Calu3 (cell line): Measurements from ENCODE around the gene ILK. TPM values are rescaled to one million over a fixed set of nuclear protein-coding genes. Genes with fewer than 3 reads are reported as not detected.
A peak's percentile ranks its signal among the peaks of the same experiment; 100 is the strongest.

ENCODE experiments used
- BruUV-seq: library from RNA; stranded (reverse); fragments of 400-500 nt; replicated peaks from 2 replicates; lab custom pipeline; 2021; lab: Mats Ljungman, UMichigan
- CTCF ChIA-PET: fragments of 300-600 bp; sonication (Branson Sonifier 250); formaldehyde crosslinking; loops from one replicate; lab custom pipeline; 2022; ENCODE audit warnings: antibody characterized with exemption; lab: Charles Lee
- DNase-seq: peaks from one replicate; pipeline ENCODE4 v3.0.0; 2022
- H3K27ac Mint-ChIP-seq: one replicate; pipeline ENCODE4 v1.8.0; 2022; ENCODE audit warnings: mixed read lengths; ENCODE audit not compliant: unreplicated experiment
- H3K27me3 Mint-ChIP-seq: one replicate; pipeline ENCODE4 v1.8.0; 2022; ENCODE audit warnings: mixed read lengths; ENCODE audit not compliant: unreplicated experiment
- H3K36me3 Mint-ChIP-seq: one replicate; pipeline ENCODE4 v1.8.0; 2022; ENCODE audit warnings: mild to moderate bottlenecking, moderate library complexity, mixed read lengths; ENCODE audit not compliant: insufficient read depth, unreplicated experiment
- H3K4me1 Mint-ChIP-seq: one replicate; pipeline ENCODE4 v1.8.0; 2022; ENCODE audit warnings: mild to moderate bottlenecking, low read depth, mixed read lengths; ENCODE audit not compliant: unreplicated experiment
- H3K4me3 Mint-ChIP-seq: one replicate; pipeline ENCODE4 v1.8.0; 2022; ENCODE audit warnings: mild to moderate bottlenecking, low read depth, moderate library complexity, mixed read lengths; ENCODE audit not compliant: unreplicated experiment
- H3K9me3 Mint-ChIP-seq: one replicate; pipeline ENCODE4 v1.8.0; 2022; ENCODE audit warnings: low read depth, mixed read lengths; ENCODE audit not compliant: unreplicated experiment
- CTCF ChIP-seq: fragments of 200-600 bp; IDR thresholded peaks from one replicate; pipeline ENCODE4 v1.8.0; 2022; ENCODE audit warnings: antibody characterized with exemption; ENCODE audit not compliant: unreplicated experiment
- intact Hi-C: fragments of 100-400 bp; cut with micrococcal nuclease; formaldehyde crosslinking; loops from one replicate; pipeline ENCODE4 v1.10.0; 2022; ENCODE audit not compliant: unreplicated experiment
- total RNA-seq: library from RNA; stranded (reverse); gene quantifications from 2 replicates; pipeline ENCODE4 v1.2.3, GENCODE V29; 2022

The ILK gene
- total RNA-seq, 1 experiment from 2014 or later, result 85.7 TPM

DNA sequence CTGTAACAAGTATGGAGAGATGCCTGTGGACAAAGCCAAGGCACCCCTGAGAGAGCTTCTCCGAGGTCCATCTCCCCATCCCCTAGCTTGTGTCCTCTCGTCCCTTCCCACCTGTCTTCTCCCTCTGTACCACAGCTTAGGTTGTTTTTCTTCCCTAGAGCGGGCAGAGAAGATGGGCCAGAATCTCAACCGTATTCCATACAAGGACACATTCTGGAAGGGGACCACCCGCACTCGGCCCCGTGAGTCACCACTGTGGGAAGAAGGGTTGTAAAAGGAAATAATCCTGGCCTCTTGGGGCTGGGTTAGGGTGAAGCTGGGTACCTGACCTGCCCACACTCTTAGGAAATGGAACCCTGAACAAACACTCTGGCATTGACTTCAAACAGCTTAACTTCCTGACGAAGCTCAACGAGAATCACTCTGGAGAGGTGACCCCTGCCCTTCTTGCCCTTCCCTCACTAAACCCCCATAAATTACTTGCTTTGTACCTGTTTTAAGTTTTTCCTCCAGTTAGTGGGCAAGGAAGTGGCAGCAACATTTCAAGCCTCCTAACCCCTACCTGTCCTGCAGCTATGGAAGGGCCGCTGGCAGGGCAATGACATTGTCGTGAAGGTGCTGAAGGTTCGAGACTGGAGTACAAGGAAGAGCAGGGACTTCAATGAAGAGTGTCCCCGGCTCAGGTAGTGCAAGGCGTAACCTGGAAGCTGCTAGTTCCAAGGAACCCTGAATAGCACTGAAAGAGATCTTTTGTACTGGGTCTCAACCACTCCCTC lies 5.3 kb downstream of the ILK start:
- BruUV-seq, result no TSS peak
- intact Hi-C loops, result no loop called here
- Mint-ChIP-seq H3K27ac (peak overlapping the region; percentile 81), H3K36me3 (peaks cover 11% of the 10 kb centered on the region), H3K4me3 (no peak overlapping the region), H3K27me3 (no peaks in the 10 kb centered on the region), H3K9me3 (no peaks in the 10 kb centered on the region), H3K4me1 (peaks cover 24% of the 10 kb centered on the region)
- no peak for TF ChIP-seq CTCF
- CTCF ChIA-PET, result no interaction called here
- DNase-seq, result no peak

DNA sequence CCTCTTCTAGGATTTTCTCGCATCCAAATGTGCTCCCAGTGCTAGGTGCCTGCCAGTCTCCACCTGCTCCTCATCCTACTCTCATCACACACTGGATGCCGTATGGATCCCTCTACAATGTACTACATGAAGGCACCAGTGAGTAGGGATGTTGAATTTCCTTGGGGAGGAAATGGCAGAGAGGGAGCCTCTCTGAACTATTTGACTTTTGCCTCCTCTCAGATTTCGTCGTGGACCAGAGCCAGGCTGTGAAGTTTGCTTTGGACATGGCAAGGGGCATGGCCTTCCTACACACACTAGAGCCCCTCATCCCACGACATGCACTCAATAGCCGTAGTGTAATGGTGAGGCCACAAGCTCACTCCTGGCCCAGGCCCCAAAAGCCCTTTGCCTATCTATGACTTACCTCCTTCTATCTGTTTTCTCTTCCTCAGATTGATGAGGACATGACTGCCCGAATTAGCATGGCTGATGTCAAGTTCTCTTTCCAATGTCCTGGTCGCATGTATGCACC lies 6.0 kb downstream of the ILK start:
- TF ChIP-seq CTCF, result no peak
- Mint-ChIP-seq H3K27me3 (no peaks in the 10 kb centered on the region), H3K36me3 (peaks cover 11% of the 10 kb centered on the region), H3K9me3 (no peaks in the 10 kb centered on the region), H3K27ac (peak overlapping the region; percentile 81), H3K4me3 (no peak overlapping the region), H3K4me1 (peaks cover 24% of the 10 kb centered on the region)
- CTCF ChIA-PET, result no interaction called here
- BruUV-seq, result no TSS peak
- no peak for DNase-seq
- intact Hi-C loops, result loop anchor here (10.0 kb wide), 1 partner anchor 125 kb away; the partner anchor contains the start of genes ARFIP2 and TIMM10B

GRCh38 chr11:6610591-6610990 lies 7.0 kb downstream of the ILK start:
- Mint-ChIP-seq H3K4me3 (no peak overlapping the region), H3K27ac (peak overlapping the region; percentile 81), H3K27me3 (no peaks in the 10 kb centered on the region), H3K36me3 (peaks cover 11% of the 10 kb centered on the region), H3K4me1 (peaks cover 24% of the 10 kb centered on the region), H3K9me3 (no peaks in the 10 kb centered on the region)
- CTCF ChIA-PET, result no interaction called here
- intact Hi-C loops, result loop anchor here (10.0 kb wide), 1 partner anchor 126 kb away; the partner anchor contains the start of genes ARFIP2 and TIMM10B
- BruUV-seq, result TSS peak; percentile 44
- TF ChIP-seq CTCF, result no peak
- no peak for DNase-seq

DNA sequence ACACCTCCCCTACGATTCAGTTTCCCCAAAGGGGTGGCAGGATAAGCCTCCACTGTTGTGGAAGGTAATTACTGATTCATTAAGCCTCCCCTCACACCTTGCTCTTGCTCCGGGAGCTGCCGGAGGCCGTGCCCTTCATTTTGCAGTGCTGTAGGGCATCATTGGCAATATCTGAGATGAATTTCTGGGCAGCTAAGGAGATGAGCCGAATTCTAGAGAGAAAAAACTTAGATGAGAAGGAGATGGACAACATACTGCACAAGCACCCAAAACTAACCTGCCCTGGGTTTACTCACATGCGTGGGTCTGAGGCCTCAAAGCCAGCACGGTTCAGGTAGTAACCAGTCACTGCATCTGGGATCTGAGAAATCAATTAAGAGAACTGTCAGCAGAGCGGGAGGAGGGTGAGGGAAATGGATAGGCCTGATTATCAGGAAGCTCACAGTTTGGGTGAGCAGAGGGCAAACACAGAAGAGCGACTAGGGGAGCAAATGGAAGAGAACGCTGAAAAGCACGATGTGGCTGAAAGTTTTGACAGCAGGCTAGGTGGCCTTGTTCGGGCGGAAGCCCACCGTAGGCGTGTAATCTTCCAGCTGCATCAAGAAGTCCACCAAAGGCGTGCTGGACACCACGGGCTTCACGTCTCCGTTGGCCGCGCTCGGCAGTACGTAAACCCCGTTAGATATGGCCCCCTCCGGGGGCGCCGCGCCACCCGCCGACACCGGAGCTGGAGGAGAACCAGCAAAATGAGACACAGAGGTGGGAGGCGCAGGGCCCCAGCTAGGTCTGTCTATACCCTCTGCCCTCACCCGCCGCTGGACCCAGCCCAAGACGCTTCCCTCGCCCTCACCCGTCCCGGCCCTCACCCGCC lies 7.8 kb downstream of the ILK start:
- H3K36me3 Mint-ChIP-seq, result peaks cover 6% of the 10 kb centered on the region
- no peak for DNase-seq
- no TSS peak for BruUV-seq
- H3K27ac Mint-ChIP-seq, result peak overlapping the region; percentile 81
- no peak for TF ChIP-seq CTCF
- no peak overlapping the region for H3K4me3 Mint-ChIP-seq
- intact Hi-C loops, result loop anchor here (10.0 kb wide), 1 partner anchor 127 kb away; the partner anchor contains the start of genes ARFIP2 and TIMM10B
- H3K9me3 Mint-ChIP-seq, result no peaks in the 10 kb centered on the region
- H3K4me1 Mint-ChIP-seq, result peaks cover 24% of the 10 kb centered on the region
- no peaks in the 10 kb centered on the region for H3K27me3 Mint-ChIP-seq
- CTCF ChIA-PET, result interaction anchor here (0.6 to 1.1 kb wide), 3 partner anchors 12 to 146 kb away, joined by 3 to 9 read pairs (median 3); partner anchors contain the start of gene MRPL17
